ENCODE results near the gene FSIP1. TPM values are rescaled to one million over a fixed set of nuclear protein-coding genes. Genes with fewer than 3 reads are reported as not detected.

The FSIP1 gene
- total and polyA plus RNA-seq, 9 of the 15 experiments (the other 6 are each of a cell fraction or from before 2014, with no cell fraction given): 0.07 to 0.51 (median 0.29) TPM

GRCh38 chr15:39720621-39721611 is 61.7 kb downstream of the FSIP1 start:
- no peaks in the 10 kb centered on the region for H4K20me1 ChIP-seq (replicated peaks; ENCODE audit: control insufficient read depth, insufficient read depth, low read length)
- H3K4me2 ChIP-seq (ENCODE audit: insufficient read depth, low read length): no peak overlapping the region
- BruUV-seq (replicated peaks): no TSS peak
- in situ Hi-C loops (cut with MboI) (no loop called here), intact Hi-C loops (cut with micrococcal nuclease) (no loop called here)
- H3K27me3 ChIP-seq (ENCODE audit: control insufficient read depth in 2 of 2, insufficient read depth in 2 of 2, low read length in 2 of 2): no peaks in the 10 kb centered on the region
- no peak overlapping the region for H3K27ac ChIP-seq (ENCODE audit: extremely low read depth, low read depth, low read length)
- peak; percentile 78 for FAIRE-seq
- DNase-seq (ENCODE audit: extremely low read depth in 1 of 4, low spot score in 3 of 4): no peak
- CTCF ChIA-PET (ENCODE audit: low intra/inter-chr PET ratio): no interaction called here
- H3K9me1 ChIP-seq (ENCODE audit: control insufficient read depth, insufficient read depth, low read length): no peaks in the 10 kb centered on the region
- no peak; the same call in 2 of the 3 replicates for ATAC-seq
- H3K79me2 ChIP-seq (ENCODE audit: control insufficient read depth, insufficient read depth, low read length): no peaks in the 10 kb centered on the region
- no peaks in the 10 kb centered on the region for H3K36me3 ChIP-seq (ENCODE audit: control insufficient read depth, insufficient read depth, low read length)
- POLR2A ChIA-PET: interaction anchor here (0.6 to 0.8 kb wide), 2 partner anchors 11 to 1343 kb away, joined by 3 to 4 read pairs; no protein-coding TSS in a partner anchor
- H3K9me3 ChIP-seq (replicated peaks; ENCODE audit: control insufficient read depth, insufficient read depth, low read depth, low read length): no peaks in the 10 kb centered on the region
- no peak overlapping the region for H3K9ac ChIP-seq (ENCODE audit: insufficient read depth in 1 of 2, low read depth in 2 of 2, low read length in 2 of 2)
- H3K4me3 ChIP-seq: no peak overlapping the region
- no peaks in the 10 kb centered on the region; a peak in 1 of 5 replicates for H3K4me1 ChIP-seq (replicated peaks in 1 of 2; ENCODE audit: control insufficient read depth in 2 of 2, insufficient read depth in 2 of 2, low read length in 2 of 2)
- 22% methylated on average over 6 of the region's 6 CpGs for WGBS (ENCODE audit: insufficient coverage, low coverage, missing lambda C conversion rate)
- no peak overlapping the region for H2AFZ ChIP-seq (ENCODE audit: low read depth, low read length)
- no peak for TF ChIP-seq ZNF3 (CRISPR knock-in tag; IDR thresholded peaks at IDR 0.05)
- TF ChIP-seq TEAD1 (CRISPR knock-in tag; IDR thresholded peaks at IDR 0.05): peak in 1 of 2 experiments; percentile 88; a peak in 2 of 4 replicates
- peak; percentile 70 for TF ChIP-seq FOSL1 (tag; conservative IDR thresholded peaks at IDR 0.05)
- 0 out of 2 replicates have a peak, but pooled peaks have one; percentile 27 for TF ChIP-seq DPF2 (IDR thresholded peaks at IDR 0.05)
- TF ChIP-seq ETV5 (CRISPR knock-in tag; IDR thresholded peaks at IDR 0.05; ENCODE audit: low read depth): no peak
- peak; percentile 72 for TF ChIP-seq CBFA2T3 (IDR thresholded peaks at IDR 0.05)
- TF ChIP-seq ARID1B (IDR thresholded peaks at IDR 0.05): peak; percentile 52; the same call in 1 of the 2 replicates
- TF ChIP-seq TBP (optimal IDR thresholded peaks at IDR 0.05; ENCODE audit: low read depth, low read length): no peak
- TF ChIP-seq KDM1A (IDR thresholded peaks at IDR 0.05): peak; percentile 41 to 52; a peak in 2 of 4 replicates
- TF ChIP-seq ESRRA (IDR thresholded peaks at IDR 0.05; ENCODE audit: borderline replicate concordance, low read depth): peak; percentile 33; the same call in 1 of the 2 replicates
- no peak for TF ChIP-seq CUX1 (CRISPR knock-in tag; IDR thresholded peaks at IDR 0.05)
- TF ChIP-seq KLF16 (IDR thresholded peaks at IDR 0.05): peak; percentile 45; the same call in 1 of the 2 replicates
- TF ChIP-seq TCF7 (IDR thresholded peaks at IDR 0.05; ENCODE audit: borderline replicate concordance): peak; percentile 57; the same call in 1 of the 2 replicates
- no peak for TF ChIP-seq ZNF395 (CRISPR knock-in tag; IDR thresholded peaks at IDR 0.05)

Data from K562 (cell line).